PC-3 (cell line): ENCODE results near the gene UBXN11. TPM values are rescaled to one million over a fixed set of nuclear protein-coding genes. Genes with fewer than 3 reads are reported as not detected.
A peak's percentile ranks its signal among the peaks of the same experiment; 100 is the strongest.

Source experiments
- ATAC-seq: fragments of 200-7000 bp; cut with Tn5 transposase; 2 replicates; pipeline ENCODE4 v1.9.1; 2020; ENCODE audit warnings: mild to moderate bottlenecking, moderate library complexity
- BruUV-seq: library from RNA; stranded (reverse); fragments of 400-500 nt; replicated peaks from 2 replicates; lab custom pipeline; 2021; lab: Mats Ljungman, UMichigan
- CTCF ChIA-PET: fragments of 300-600 bp; sonication (Branson Sonifier 250); formaldehyde crosslinking; loops from one replicate; lab custom pipeline; 2022; ENCODE audit warnings: antibody characterized with exemption; lab: Charles Lee
- POLR2A ChIA-PET: fragments of 300-600 bp; sonication (Branson Sonifier 250); formaldehyde crosslinking; loops from one replicate; lab custom pipeline; 2022; ENCODE audit warnings: antibody characterized with exemption; ENCODE audit not compliant: unreplicated experiment; lab: Charles Lee
- DNase-seq: peaks from one replicate; pipeline ENCODE4 v3.0.0-alpha.2; 2015
- H2AFZ ChIP-seq: fragments of 300-600 bp; sonication (generic); 2 replicates; pipeline ENCODE4 v1.6.0; 2016; ENCODE audit warnings: antibody characterized with exemption, low read length
- H3F3A ChIP-seq: fragments of 300-600 bp; sonication (generic); one replicate; pipeline ENCODE4 v1.6.0; 2017; ENCODE audit warnings: antibody characterized with exemption, low read length, control low read depth, mild to moderate bottlenecking; ENCODE audit not compliant: unreplicated experiment
- H3K27ac ChIP-seq: fragments of 300-600 bp; sonication (generic); 2 replicates; pipeline ENCODE4 v1.5.1; 2016; ENCODE audit warnings: mild to moderate bottlenecking, low read length
- H3K27me3 ChIP-seq: fragments of 300-600 bp; sonication (generic); 2 replicates; pipeline ENCODE4 v1.6.1; 2016; ENCODE audit warnings: low read length, mixed read lengths
- H3K36me3 ChIP-seq: fragments of 300-600 bp; sonication (generic); 2 replicates; pipeline ENCODE4 v1.6.1; 2016; ENCODE audit warnings: low read depth, mixed run types, low read length, mixed read lengths
- H3K4me1 ChIP-seq: fragments of 300-600 bp; sonication (generic); 2 replicates; pipeline ENCODE4 v1.5.1; 2016; ENCODE audit warnings: low read length; ENCODE audit not compliant: insufficient read depth
- H3K4me2 ChIP-seq: fragments of 300-600 bp; sonication (generic); 2 replicates; pipeline ENCODE4 v1.6.0; 2016; ENCODE audit warnings: low read length
- H3K4me3 ChIP-seq: fragments of 300-600 bp; sonication (generic); 2 replicates; pipeline ENCODE4 v1.5.1; 2016; ENCODE audit warnings: mild to moderate bottlenecking, low read length, mixed read lengths
- H3K79me2 ChIP-seq: fragments of 300-600 bp; sonication (generic); 2 replicates; pipeline ENCODE4 v1.6.1; 2017; ENCODE audit warnings: low read length, mixed read lengths
- H3K9ac ChIP-seq: fragments of 300-600 bp; sonication (generic); 2 replicates; pipeline ENCODE4 v1.6.0; 2016; ENCODE audit warnings: mild to moderate bottlenecking, low read length
- H3K9me2 ChIP-seq: fragments of 300-600 bp; sonication (generic); replicated peaks from 2 replicates; pipeline ENCODE4 v1.6.1; 2016; ENCODE audit warnings: mixed run types, low read length, mixed read lengths
- H3K9me3 ChIP-seq: fragments of 300-600 bp; sonication (generic); 2 replicates; pipeline ENCODE4 v1.6.1; 2016; ENCODE audit warnings: low read length, mixed read lengths
- H4K20me1 ChIP-seq: fragments of 300-600 bp; sonication (generic); 2 replicates; pipeline ENCODE4 v1.6.1; 2016; ENCODE audit warnings: low read length, mixed read lengths
- CTCF ChIP-seq: fragments of 300-600 bp; sonication (generic); conservative IDR thresholded peaks from 2 replicates; pipeline ENCODE4 v1.5.1; 2017; ENCODE audit warnings: antibody characterized with exemption, low read depth, mild to moderate bottlenecking, low read length
- EZH2 ChIP-seq: fragments of 300-600 bp; sonication (generic); IDR thresholded peaks from one replicate; pipeline ENCODE4 v1.6.1; 2017; ENCODE audit warnings: antibody characterized with exemption, mild to moderate bottlenecking, low read length; ENCODE audit not compliant: unreplicated experiment
- intact Hi-C: fragments of 100-400 bp; cut with micrococcal nuclease; formaldehyde crosslinking; loops from 2 replicates; pipeline ENCODE4 v1.9.0; 2023
- total RNA-seq: library from RNA; depleted of rRNA; stranded (reverse); fragments of >200 nt; gene quantifications from 2 replicates; pipeline ENCODE4 v1.2.3, GENCODE V29; 2014

The UBXN11 gene
- total RNA-seq, 1 experiment from 2014 or later: 19.4 TPM

GRCh38 chr1:26276432-26276838, 30.0 kb downstream of the UBXN11 start:
- Histone ChIP-seq H3K4me2 (peak overlapping the region; percentile 73), H3K79me2 (peaks cover 22% of the 10 kb centered on the region), H3K9me3 (no peaks in the 10 kb centered on the region), H3K9me2 (no peaks in the 10 kb centered on the region), H3K27ac (peak overlapping the region; percentile 99), H3K9ac (peak overlapping the region; percentile 75), H3K4me1 (peaks cover 70% of the 10 kb centered on the region), H4K20me1 (peaks cover 5% of the 10 kb centered on the region; the same call in 1 of the 2 replicates), H3K36me3 (peaks cover 42% of the 10 kb centered on the region), H3K27me3 (no peaks in the 10 kb centered on the region), H3F3A (peaks cover 38% of the 10 kb centered on the region), H2AFZ (no peak overlapping the region), H3K4me3 (peak overlapping the region; percentile 40; the same call in 1 of the 2 replicates)
- no peak for TF ChIP-seq EZH2
- no peak for TF ChIP-seq CTCF
- DNase-seq: no peak
- ATAC-seq: no peak
- ChIA-PET POLR2A (no interaction called here), CTCF (interaction anchor here (0.5 to 1.0 kb wide), 3 partner anchors 45 to 589 kb away, joined by 3 to 6 read pairs (median 4); no protein-coding TSS in a partner anchor)
- intact Hi-C loops: loop anchor here (1.0 to 2.0 kb wide), 2 partner anchors 45 to 108 kb away; partner anchors contain the start of genes C1orf232 and ZNF593
- no TSS peak for BruUV-seq

GRCh38 chr1:26275580-26276431, 30.6 kb downstream of the UBXN11 start:
- no peaks in the 10 kb centered on the region for H3K9me3 ChIP-seq
- H3K79me2 ChIP-seq: peaks cover 16% of the 10 kb centered on the region
- TF ChIP-seq CTCF (peak; percentile 79), EZH2 (no peak)
- intact Hi-C loops: loop anchor here (1.0 to 2.0 kb wide), 3 partner anchors 42 to 107 kb away; partner anchors contain the start of genes C1orf232, CEP85 and ZNF593
- CTCF ChIA-PET: interaction anchor here (0.5 to 1.0 kb wide), 5 partner anchors 42 to 116 kb away, joined by 3 to 6 read pairs (median 5); partner anchors contain the start of gene CEP85
- H3K9ac ChIP-seq: peak overlapping the region; percentile 75
- no peaks in the 10 kb centered on the region for H3K27me3 ChIP-seq
- H2AFZ ChIP-seq: peak overlapping the region; percentile 65
- peak overlapping the region; percentile 73 for H3K4me2 ChIP-seq
- TSS peak; percentile 16 for BruUV-seq
- peak; percentile 94 for DNase-seq
- H3K4me3 ChIP-seq: no peak overlapping the region; the same call in 1 of the 2 replicates
- POLR2A ChIA-PET: no interaction called here
- H3K4me1 ChIP-seq: peaks cover 63% of the 10 kb centered on the region
- H3F3A ChIP-seq: peaks cover 38% of the 10 kb centered on the region
- H3K9me2 ChIP-seq: no peaks in the 10 kb centered on the region
- ATAC-seq: peak; percentile 55
- peaks cover 42% of the 10 kb centered on the region for H3K36me3 ChIP-seq
- H4K20me1 ChIP-seq: no peaks in the 10 kb centered on the region
- H3K27ac ChIP-seq: peak overlapping the region; percentile 99
